Common myeloid progenitor, CD34-positive (primary cell): ENCODE data around the gene ZCCHC14.
A peak's percentile ranks its signal among the peaks of the same experiment; 100 is the strongest.
"Not testable (repeated sequence)": the region's sequence is repeated elsewhere in the genome, so short reads cannot be mapped to it uniquely, and the experiment has no call there.

ENCODE experiments used
- CTCF ChIA-PET: fragments of 350-600 bp; sonication (Branson Sonifier 250); formaldehyde crosslinking; loops from one replicate; lab custom pipeline; 2021; ENCODE audit warnings: antibody characterized with exemption; lab: Charles Lee
- POLR2A ChIA-PET: fragments of 350-600 bp; sonication (Branson Sonifier 250); formaldehyde crosslinking; loops from one replicate; lab custom pipeline; 2021; ENCODE audit warnings: antibody characterized with exemption; lab: Charles Lee
- DNase-seq, 3 donors: peaks; one replicate each; pipeline versions ENCODE4 v3.0.0 to v3.0.0-alpha.2; 2013
- H3K27ac ChIP-seq, 2 experiments: 1 replicate in 1 of 2; 2 replicates in 1 of 2; pipeline ENCODE4 v1.7.0; 2013; ENCODE audit warnings: inconsistent platforms in 2 of 2, low read length in 2 of 2, mild to moderate bottlenecking in 2 of 2, low read depth in 1 of 2, moderate library complexity in 1 of 2; ENCODE audit not compliant: severe bottlenecking in 2 of 2, insufficient read depth in 1 of 2, poor library complexity in 1 of 2
- H3K27me3 ChIP-seq, 5 experiments: replicated peaks in 2 of 5; 1 replicate in 3 of 5; 2 replicates in 2 of 5; pipeline versions ENCODE4 v1.6.1 to v1.7.0; 2013; ENCODE audit warnings: low read length in 4 of 5, mild to moderate bottlenecking in 2 of 5, moderate library complexity in 2 of 5, inconsistent platforms in 1 of 5; ENCODE audit not compliant: insufficient read depth in 5 of 5, control insufficient read depth in 4 of 5
- H3K36me3 ChIP-seq, 4 experiments: 1 replicate in 2 of 4; 2 replicates in 2 of 4; pipeline versions ENCODE4 v1.6.1 to v1.7.0; 2013; ENCODE audit warnings: low read length in 3 of 4, control low read depth in 1 of 4, mild to moderate bottlenecking in 1 of 4; ENCODE audit not compliant: control insufficient read depth in 4 of 4, insufficient read depth in 4 of 4
- H3K4me1 ChIP-seq, 4 experiments: 1 replicate in 3 of 4; 2 replicates in 1 of 4; pipeline versions ENCODE4 v1.6.1 to v1.7.1; 2013; ENCODE audit warnings: low read length in 3 of 4, mild to moderate bottlenecking in 3 of 4, control low read depth in 1 of 4, inconsistent platforms in 1 of 4, moderate library complexity in 1 of 4; ENCODE audit not compliant: control insufficient read depth in 4 of 4, insufficient read depth in 4 of 4; ENCODE audit errors: control extremely low read depth in 1 of 4
- H3K4me3 ChIP-seq, 7 experiments: 1 replicate in 4 of 7; 2 replicates in 3 of 7; pipeline versions ENCODE4 v1.5.1 to v1.7.0; 2013; ENCODE audit warnings: mild to moderate bottlenecking in 7 of 7, low read length in 6 of 7, moderate library complexity in 6 of 7, inconsistent platforms in 2 of 7, low read depth in 2 of 7, control low read depth in 1 of 7; ENCODE audit not compliant: insufficient read depth in 4 of 7, control insufficient read depth in 1 of 7; ENCODE audit errors: extremely low read depth in 1 of 7
- H3K9me3 ChIP-seq, 5 experiments: 1 replicate in 4 of 5; 2 replicates in 1 of 5; pipeline versions ENCODE4 v1.6.1 to v1.7.1; 2013; ENCODE audit warnings: low read length in 4 of 5, mild to moderate bottlenecking in 2 of 5, inconsistent platforms in 1 of 5, low read depth in 1 of 5, moderate library complexity in 1 of 5; ENCODE audit not compliant: control insufficient read depth in 4 of 5, insufficient read depth in 2 of 5; ENCODE audit errors: control extremely low read depth in 1 of 5
- WGBS: methylation state at CpG from one replicate; pipeline ENCODE4 v1.1.5; 2013; ENCODE audit not compliant: insufficient coverage; 5-methylcytosine and 5-hydroxymethylcytosine counted together

The ZCCHC14 gene

DNA sequence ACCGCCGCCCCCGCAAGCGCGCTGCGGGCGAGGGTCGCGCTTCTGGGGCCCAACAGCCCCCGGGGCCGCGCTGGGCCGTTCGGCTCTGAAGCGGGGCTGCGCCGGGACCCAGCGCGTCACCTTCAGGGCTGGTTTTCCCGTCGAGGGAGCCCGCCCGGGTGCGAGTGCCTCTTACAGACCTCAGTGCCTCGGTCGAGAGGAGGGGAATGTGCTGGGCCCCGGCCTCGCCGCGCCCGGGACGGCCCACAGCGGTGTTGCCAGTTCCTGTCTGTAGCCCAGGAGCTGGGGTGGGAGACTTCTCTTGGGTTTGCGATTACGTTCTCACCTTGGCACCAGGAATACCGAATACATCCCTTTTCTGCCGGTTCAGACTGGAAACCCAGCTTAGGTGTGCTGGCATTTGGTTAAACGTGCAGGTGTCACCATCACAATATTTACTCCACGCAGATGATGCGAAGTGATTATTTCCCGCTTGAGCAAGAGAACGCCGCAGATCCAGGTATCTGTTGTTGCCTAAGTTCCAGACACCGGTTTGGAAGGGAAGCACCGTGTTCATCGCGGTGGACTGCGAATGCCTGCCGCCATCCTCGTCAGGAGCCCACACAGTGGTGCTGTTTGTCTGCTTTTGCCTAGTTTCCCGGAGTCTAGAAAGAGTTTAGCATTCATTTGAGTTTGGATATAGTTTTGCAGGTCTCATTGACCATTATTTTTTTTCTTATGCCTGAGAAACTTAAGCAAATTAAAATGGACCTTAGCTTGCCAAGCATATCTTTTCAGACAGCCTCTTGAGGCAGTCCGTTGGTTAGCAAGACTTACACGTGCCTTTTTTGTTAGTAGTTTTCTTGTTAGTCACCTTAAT is 99.8 kb downstream of the ZCCHC14 start:
- H3K4me3 ChIP-seq: peak overlapping the region; percentile 63 to 93 (median 83)
- H3K9me3 ChIP-seq: no peaks in the 10 kb centered on the region
- H3K4me1 ChIP-seq: peaks cover 16 to 37% (median 29%) of the 10 kb centered on the region in 4 experiments
- peak overlapping the region; percentile 17 to 58 for H3K27ac ChIP-seq
- peaks cover 0 to 4% (median 1%) of the 10 kb centered on the region in 4 experiments for H3K36me3 ChIP-seq
- H3K27me3 ChIP-seq: no peaks in the 10 kb centered on the region
- POLR2A ChIA-PET: interaction anchor here (0.8 to 1.8 kb wide), 3 partner anchors 10 to 62 kb away, joined by 3 to 7 read pairs (median 5); partner anchors contain the start of gene FBXO31
- WGBS: 6% methylated on average over 43 of the region's 53 CpGs
- peak in 2 of 3 donors; percentile 34 to 35 for DNase-seq
- CTCF ChIA-PET: interaction anchor here (0.8 to 3.4 kb wide), 5 partner anchors 9 to 78 kb away, joined by 3 to 14 read pairs (median 8); partner anchors contain the start of gene FBXO31

DNA sequence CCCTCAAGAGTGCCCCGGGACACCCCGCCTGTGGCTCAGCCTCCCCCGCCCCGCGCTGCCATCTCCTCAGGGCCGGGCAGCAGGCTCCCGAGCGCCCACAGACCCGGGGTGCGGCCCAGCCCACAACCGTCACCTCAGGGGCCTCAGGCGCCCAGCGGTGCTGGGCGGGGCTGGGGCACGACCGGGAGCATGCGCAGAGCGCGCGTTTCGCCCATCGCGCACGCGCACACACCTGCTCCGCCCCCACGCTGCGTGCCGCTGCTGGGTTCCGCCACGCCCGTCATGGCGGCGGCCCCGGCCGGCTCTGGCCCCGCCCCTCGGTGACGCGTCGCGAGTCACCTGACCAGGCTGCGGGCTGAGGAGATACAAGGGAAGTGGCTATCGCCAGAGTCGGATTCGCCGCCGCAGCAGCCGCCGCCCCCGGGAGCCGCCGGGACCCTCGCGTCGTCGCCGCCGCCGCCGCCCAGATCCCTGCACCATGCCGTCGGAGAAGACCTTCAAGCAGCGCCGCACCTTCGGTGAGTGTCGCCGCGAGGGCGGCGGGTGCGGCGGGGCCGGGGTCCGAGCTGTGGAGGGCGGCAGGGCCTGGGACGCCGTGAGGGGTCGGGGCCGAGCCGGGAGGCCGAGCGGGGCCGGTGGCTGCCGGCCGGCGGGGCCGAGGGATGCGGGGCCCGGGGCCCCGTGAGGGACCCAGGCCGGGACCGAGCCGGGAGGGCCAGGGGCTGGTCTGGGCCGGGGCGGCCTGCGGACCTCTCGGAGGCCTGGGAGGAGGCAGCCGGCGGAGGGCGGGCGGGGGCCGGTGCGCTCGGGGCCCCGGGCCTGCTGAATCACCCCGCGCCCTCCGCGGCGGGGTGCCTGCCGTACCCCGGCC is 100.6 kb downstream of the ZCCHC14 start, which contains the start of gene MAP1LC3B:
Gene MAP1LC3B (plus strand): TSS at position 387 of the 871 bp plus-strand sequence. CDS start 92 bp downstream, at position 479.
- peak within 1 kb of the TSS; percentile 68 to 87 for H3K27ac ChIP-seq
- H3K9me3 ChIP-seq: no peaks in the 10 kb centered on the region
- POLR2A ChIA-PET: interaction anchor here (1.3 to 1.8 kb wide), 2 partner anchors 9 to 13 kb away, joined by 5 to 7 read pairs; partner anchors contain the start of gene FBXO31
- DNase-seq: peak; percentile 94 to 97 (median 97)
- H3K4me1 ChIP-seq: peaks cover 21 to 45% (median 37%) of the 10 kb centered on the region in 4 experiments
- H3K27me3 ChIP-seq: no peaks in the 10 kb centered on the region
- CTCF ChIA-PET: interaction anchor here (0.8 to 3.4 kb wide), 2 partner anchors 24 to 67 kb away, joined by 3 to 14 read pairs; no protein-coding TSS in a partner anchor
- WGBS: under 1% methylated on average over 94 of the region's 113 CpGs
- H3K36me3 ChIP-seq: peaks cover 0 to 4% (median 1%) of the 10 kb centered on the region in 4 experiments
- H3K4me3 ChIP-seq: peak within 1 kb of the TSS; percentile 63 to 93 (median 83)

DNA sequence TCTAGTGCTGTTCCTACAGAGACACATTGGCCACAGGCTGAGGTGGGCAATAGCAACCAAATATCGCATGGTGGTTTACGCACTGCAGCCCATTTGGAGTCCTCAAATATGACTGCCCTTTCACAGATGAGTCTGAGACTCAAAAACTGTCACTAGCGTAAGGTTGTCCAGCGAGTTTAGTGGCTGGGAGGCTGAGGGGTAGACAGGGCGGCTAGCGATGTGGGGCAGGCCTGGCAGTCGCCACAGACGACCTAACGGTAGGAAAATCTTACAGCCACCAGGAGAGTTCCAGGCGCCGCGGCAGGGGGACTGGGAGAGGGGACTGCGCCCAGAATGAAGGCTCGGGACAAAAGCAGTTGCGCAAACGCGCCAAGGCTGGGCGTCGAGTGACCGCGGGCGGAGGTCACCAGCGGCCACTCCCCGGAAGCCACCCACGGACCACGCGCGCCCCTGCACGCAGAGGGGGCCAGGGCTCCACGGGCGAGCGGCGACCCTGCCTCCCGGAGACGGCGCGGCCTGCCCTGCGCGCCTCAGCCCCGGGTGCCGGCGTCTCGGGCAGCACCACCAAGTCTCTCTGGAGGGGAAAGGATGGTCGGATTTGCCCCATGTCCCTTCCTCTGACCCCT is 101.4 kb downstream of the ZCCHC14 start:
- ChIA-PET CTCF (no interaction called here), POLR2A (interaction anchor here (1.8 kb wide), 1 partner anchor 8 kb away, joined by 7 read pairs; the partner anchor contains the start of gene FBXO31)
- peak; percentile 18 to 40 (median 26) for DNase-seq
- Histone ChIP-seq H3K4me1 (peaks cover 24 to 49% (median 39%) of the 10 kb centered on the region in 4 experiments), H3K9me3 (no peaks in the 10 kb centered on the region), H3K27me3 (no peaks in the 10 kb centered on the region), H3K27ac (peak overlapping the region; percentile 68 to 87), H3K4me3 (peak overlapping the region; percentile 16 to 93 (median 71)), H3K36me3 (peaks cover 0 to 4% (median 1%) of the 10 kb centered on the region in 4 experiments)
- 14% methylated on average over 38 of the region's 44 CpGs for WGBS

DNA sequence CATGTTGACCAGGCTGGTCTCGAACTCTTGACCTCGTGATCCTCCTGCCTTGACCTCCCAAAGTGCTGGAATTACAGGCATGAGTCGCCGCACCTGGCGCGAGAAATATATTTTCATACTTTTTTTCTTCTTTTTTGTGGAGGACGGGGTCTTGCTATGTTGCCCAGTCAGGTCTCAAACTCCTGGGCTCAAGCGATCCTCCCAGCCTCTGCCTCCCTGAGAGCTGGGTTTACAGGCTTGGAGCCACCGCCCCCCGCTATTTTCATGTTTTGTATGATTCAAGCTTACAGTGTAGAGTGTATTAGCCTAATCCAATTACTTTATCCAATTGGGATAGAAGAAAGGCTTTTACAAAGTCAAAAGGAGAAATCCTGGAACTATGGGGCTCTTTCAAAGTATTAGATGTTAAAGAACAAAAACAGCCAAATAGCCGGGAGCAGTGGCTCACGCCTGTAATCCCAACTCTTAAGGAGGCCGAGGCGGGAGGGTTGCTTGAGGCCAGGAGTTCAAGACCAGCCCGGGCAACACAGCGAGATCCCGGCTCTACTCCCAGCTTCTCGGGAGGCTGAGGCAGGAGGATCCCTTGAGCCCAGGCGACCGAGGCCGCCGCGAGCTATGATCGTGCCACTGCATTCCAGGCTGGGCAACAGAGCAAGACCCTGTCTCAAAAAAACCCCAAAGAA is 102.0 kb downstream of the ZCCHC14 start:
- DNase-seq: peak in 1 of 3 donors; percentile 2
- ChIA-PET POLR2A (no interaction called here), CTCF (no interaction called here)
- 97% methylated on average over 7 of the region's 24 CpGs for WGBS
- Histone ChIP-seq H3K4me1 (peaks cover 24 to 49% (median 39%) of the 10 kb centered on the region in 4 experiments), H3K36me3 (peaks cover 0 to 4% (median 1%) of the 10 kb centered on the region in 4 experiments), H3K27me3 (no peaks in the 10 kb centered on the region), H3K9me3 (no peaks in the 10 kb centered on the region), H3K4me3 (peak overlapping the region in 5 of 7 experiments; percentile 16 to 93 (median 82)), H3K27ac (peak overlapping the region; percentile 68 to 87)

DNA sequence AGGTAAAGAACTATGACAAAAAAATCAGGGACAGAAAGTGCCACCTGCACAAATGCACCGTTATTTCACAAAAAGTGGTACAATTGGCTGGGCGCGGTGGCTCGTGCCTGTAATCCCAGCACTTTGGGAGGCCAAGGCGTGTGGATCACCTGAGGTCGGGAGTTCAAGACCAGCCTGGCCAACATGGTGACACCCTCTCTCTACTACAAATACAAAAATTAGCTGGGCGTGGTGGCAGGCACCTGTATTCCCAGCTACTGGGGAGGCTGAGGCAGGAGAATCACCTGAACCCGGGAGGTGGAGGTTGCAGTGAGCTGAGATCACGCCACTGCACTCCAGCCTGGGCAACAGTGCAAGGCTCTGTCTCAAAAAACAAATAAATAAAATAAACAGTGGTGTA is 102.9 kb downstream of the ZCCHC14 start:
- DNase-seq, H3K36me3 ChIP-seq, H3K27me3 ChIP-seq, H3K4me3 ChIP-seq, CTCF ChIA-PET, H3K9me3 ChIP-seq, H3K27ac ChIP-seq, POLR2A ChIA-PET: not testable (repeated sequence)
- 98% methylated on average over 5 of the region's 9 CpGs for WGBS
- peaks cover 24 to 49% (median 39%) of the 10 kb centered on the region in 4 experiments for H3K4me1 ChIP-seq

DNA sequence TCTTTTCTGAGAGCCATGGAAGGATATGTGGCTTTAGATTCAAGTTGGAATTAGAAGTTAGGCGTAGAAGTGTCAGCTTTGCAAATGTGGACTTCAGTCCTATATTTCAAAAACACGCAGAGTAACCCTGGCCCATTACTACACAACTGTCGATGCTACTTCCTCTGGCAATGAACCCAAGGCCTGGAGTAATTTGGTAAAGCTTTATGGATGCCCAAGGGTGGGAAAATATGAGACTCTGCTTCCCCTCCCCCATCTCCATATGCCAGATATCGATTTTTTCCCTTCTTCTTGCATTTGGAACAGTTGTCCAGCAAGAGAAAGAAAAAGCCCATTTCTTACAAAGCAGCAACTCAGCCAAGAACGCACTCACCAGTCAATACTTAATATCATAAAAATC is 103.6 kb downstream of the ZCCHC14 start:
- H3K36me3 ChIP-seq: no peaks in the 10 kb centered on the region
- WGBS: 80% methylated on average over 1 of the region's 5 CpGs
- no peak for DNase-seq
- CTCF ChIA-PET: interaction anchor here (1.3 kb wide), 1 partner anchor 26 kb away, joined by 3 read pairs; no protein-coding TSS in a partner anchor
- H3K27ac ChIP-seq: peak overlapping the region in 1 of 2 experiments; percentile 82
- peaks cover 24 to 54% (median 43%) of the 10 kb centered on the region in 4 experiments for H3K4me1 ChIP-seq
- POLR2A ChIA-PET: no interaction called here
- no peak overlapping the region for H3K4me3 ChIP-seq
- no peaks in the 10 kb centered on the region for H3K27me3 ChIP-seq
- no peaks in the 10 kb centered on the region for H3K9me3 ChIP-seq
